OCI-LY1 (cell line): ENCODE data around the gene RNF181.

Source experiments
- H2AFZ ChIP-seq: fragments of 200-600 bp; sonication (generic), shearing (Covaris generic); 2 replicates; pipeline ENCODE4 v1.6.0; 2014; ENCODE audit warnings: antibody characterized with exemption, mild to moderate bottlenecking, low read length
- H3F3A ChIP-seq: fragments of 200-600 bp; sonication (generic), shearing (Covaris generic); 2 replicates; pipeline ENCODE4 v1.6.0; 2014; ENCODE audit warnings: mild to moderate bottlenecking, antibody characterized with exemption, low read length, moderate library complexity; ENCODE audit not compliant: insufficient read depth
- H3K27ac ChIP-seq: fragments of 200-600 bp; sonication (generic); 2 replicates; pipeline ENCODE4 v1.5.1; 2014; ENCODE audit warnings: low read length, mixed run types, mild to moderate bottlenecking, low read depth; ENCODE audit not compliant: poor library complexity, severe bottlenecking
- H3K27me3 ChIP-seq: fragments of 200-600 bp; sonication (generic); 2 replicates; pipeline ENCODE4 v1.6.0; 2014; ENCODE audit warnings: antibody characterized with exemption, mild to moderate bottlenecking, low read length, moderate library complexity; ENCODE audit not compliant: insufficient read depth
- H3K36me3 ChIP-seq: fragments of 200-600 bp; sonication (generic); 2 replicates; pipeline ENCODE4 v1.6.1; 2014; ENCODE audit warnings: mild to moderate bottlenecking, antibody characterized with exemption, low read length, moderate library complexity, mixed read lengths; ENCODE audit not compliant: insufficient read depth
- H3K4me1 ChIP-seq: fragments of 200-600 bp; sonication (generic); 2 replicates; pipeline ENCODE4 v1.5.1; 2014; ENCODE audit warnings: mild to moderate bottlenecking, low read length, moderate library complexity; ENCODE audit not compliant: insufficient read depth, severe bottlenecking
- H3K4me2 ChIP-seq: fragments of 200-600 bp; sonication (generic), shearing (Covaris generic); 2 replicates; pipeline ENCODE4 v1.6.1; 2014; ENCODE audit warnings: low read length
- H3K4me3 ChIP-seq: fragments of 200-600 bp; sonication (generic); 2 replicates; pipeline ENCODE4 v1.5.1; 2014; ENCODE audit warnings: low read length, low read depth, mild to moderate bottlenecking, mixed read lengths; ENCODE audit not compliant: poor library complexity, severe bottlenecking
- H3K79me2 ChIP-seq: fragments of 200-600 bp; shearing (Covaris generic); 2 replicates; pipeline ENCODE4 v1.6.1; 2016; ENCODE audit warnings: mixed run types, low read length, mixed read lengths; ENCODE audit not compliant: insufficient read depth
- H3K9ac ChIP-seq: fragments of 200-600 bp; sonication (generic), shearing (Covaris generic); 2 replicates; pipeline ENCODE4 v1.6.1; 2014; ENCODE audit warnings: mild to moderate bottlenecking, low read length, mixed read lengths
- H3K9me2 ChIP-seq: fragments of 200-600 bp; sonication (generic), shearing (Covaris generic); 2 replicates; pipeline ENCODE4 v1.6.1; 2014; ENCODE audit warnings: low read depth, mild to moderate bottlenecking, low read length, mixed read lengths
- H3K9me3 ChIP-seq: fragments of 200-600 bp; shearing (Covaris generic); 2 replicates; pipeline ENCODE4 v1.6.1; 2014; ENCODE audit warnings: low read length, mixed read lengths
- H4K20me1 ChIP-seq: fragments of 200-600 bp; sonication (generic), shearing (Covaris generic); 2 replicates; pipeline ENCODE4 v1.6.0; 2016; ENCODE audit warnings: mild to moderate bottlenecking, low read length; ENCODE audit not compliant: insufficient read depth
- CTCF ChIP-seq: fragments of 200-600 bp; sonication (generic), shearing (Covaris generic); IDR thresholded peaks from 2 replicates; pipeline ENCODE4 v1.5.1; 2017; ENCODE audit warnings: mild to moderate bottlenecking, antibody characterized with exemption, low read length, moderate library complexity, mixed read lengths
- EZH2 ChIP-seq: fragments of 200-600 bp; sonication (generic), shearing (Covaris generic); IDR thresholded peaks from 2 replicates; pipeline ENCODE4 v1.8.0; 2017; ENCODE audit warnings: borderline replicate concordance, mixed run types, mild to moderate bottlenecking, antibody characterized with exemption, low read length, moderate library complexity, mixed read lengths

The RNF181 gene

GRCh38 chr2:85550486-85550885, 45.1 kb upstream of the RNF181 start:
- no peak overlapping the region for H3K4me2 ChIP-seq
- H3F3A ChIP-seq: peaks cover 14% of the 10 kb centered on the region
- H3K9me3 ChIP-seq: no peaks in the 10 kb centered on the region
- H3K27me3 ChIP-seq: no peaks in the 10 kb centered on the region
- H3K4me1 ChIP-seq: no peaks in the 10 kb centered on the region
- TF ChIP-seq EZH2: no peak
- TF ChIP-seq CTCF: no peak
- no peak overlapping the region for H3K9ac ChIP-seq
- H2AFZ ChIP-seq: no peak overlapping the region
- no peaks in the 10 kb centered on the region for H3K9me2 ChIP-seq
- no peak overlapping the region for H3K27ac ChIP-seq
- no peak overlapping the region for H3K4me3 ChIP-seq
- no peaks in the 10 kb centered on the region for H3K79me2 ChIP-seq
- no peaks in the 10 kb centered on the region for H4K20me1 ChIP-seq
- peaks cover 68% of the 10 kb centered on the region for H3K36me3 ChIP-seq

- Histone ChIP-seq H3K79me2 (no peaks in the 10 kb centered on the region), H3F3A (peaks cover 5% of the 10 kb centered on the region; the same call in 1 of the 2 replicates), H3K36me3 (peaks cover 60% of the 10 kb centered on the region; the same call in 1 of the 2 replicates), H3K4me2 (no peak overlapping the region), H3K9me3 (no peaks in the 10 kb centered on the region), H2AFZ (no peak overlapping the region), H3K27me3 (no peaks in the 10 kb centered on the region), H3K9me2 (no peaks in the 10 kb centered on the region), H3K9ac (no peak overlapping the region), H4K20me1 (no peaks in the 10 kb centered on the region), H3K4me1 (no peaks in the 10 kb centered on the region), H3K27ac (no peak overlapping the region), H3K4me3 (no peak overlapping the region)
- peak; percentile 94 for TF ChIP-seq CTCF
- TF ChIP-seq EZH2: no peak
These were observed 43.6 kb upstream of the RNF181 start for GRCh38 chr2:85551698-85552678.

- Histone ChIP-seq H3K79me2 (no peaks in the 10 kb centered on the region), H3K9me2 (no peaks in the 10 kb centered on the region), H3K4me2 (no peak overlapping the region), H3K36me3 (peaks cover 53% of the 10 kb centered on the region; the same call in 1 of the 2 replicates), H3K9ac (no peak overlapping the region), H2AFZ (no peak overlapping the region), H3F3A (no peaks in the 10 kb centered on the region), H3K27me3 (no peaks in the 10 kb centered on the region), H3K27ac (no peak overlapping the region), H3K9me3 (no peaks in the 10 kb centered on the region), H4K20me1 (no peaks in the 10 kb centered on the region), H3K4me1 (no peaks in the 10 kb centered on the region), H3K4me3 (no peak overlapping the region)
- TF ChIP-seq EZH2 (no peak), CTCF (no peak)
These were observed 42.4 kb upstream of the RNF181 start for GRCh38 chr2:85553184-85553583.
